IMR-90 (cell line): ENCODE results near the gene TEF. TPM values are rescaled to one million over a fixed set of nuclear protein-coding genes. Genes with fewer than 3 reads are reported as not detected.

Experiments used
- ATAC-seq: fragments of 200-7000 bp; cut with Tn5 transposase; 2 replicates; pipeline ENCODE4 v1.9.1; 2020; ENCODE audit warnings: low read depth, mild to moderate bottlenecking, moderate library complexity
- BruUV-seq: library from RNA; stranded (reverse); fragments of 400-500 nt; replicated peaks from 2 replicates; lab custom pipeline; 2021; lab: Mats Ljungman, UMichigan
- CTCF ChIA-PET: fragments of 300-600 bp; formaldehyde crosslinking; extraction: SDS; loops from one replicate; lab custom pipeline; 2021; ENCODE audit warnings: antibody characterized with exemption; lab: Yijun Ruan, JAX
- POLR2A ChIA-PET: fragments of 300-600 bp; sonication (Branson Sonifier 250); formaldehyde crosslinking; loops from one replicate; lab custom pipeline; 2022; ENCODE audit warnings: antibody characterized with exemption; ENCODE audit not compliant: unreplicated experiment; lab: Charles Lee
- DNase-seq: peaks from one replicate; pipeline ENCODE4 v3.0.0; 2013
- H2AFZ ChIP-seq: replicated peaks from 2 replicates; pipeline ENCODE3; 2013; ENCODE audit warnings: low read length, mild to moderate bottlenecking; ENCODE audit not compliant: poor library complexity
- H2AK5ac ChIP-seq: 2 replicates; pipeline ENCODE4 v1.6.1; 2013; ENCODE audit warnings: low read depth, low read length, inconsistent platforms
- H2AK9ac ChIP-seq: replicated peaks from 2 replicates; pipeline ENCODE3; 2013; ENCODE audit warnings: mild to moderate bottlenecking, low read depth, low read length, moderate library complexity; ENCODE audit not compliant: poor library complexity
- H2BK120ac ChIP-seq: 2 replicates; pipeline ENCODE4 v1.6.1; 2013; ENCODE audit warnings: low read depth, low read length, inconsistent platforms
- H2BK15ac ChIP-seq: 3 replicates; pipeline ENCODE4 v1.6.1; 2013; ENCODE audit warnings: low read depth, low read length, inconsistent platforms
- H2BK20ac ChIP-seq: 2 replicates; pipeline ENCODE4 v1.6.1; 2013; ENCODE audit warnings: low read depth, mild to moderate bottlenecking, inconsistent platforms, low read length, moderate library complexity
- H2BK5ac ChIP-seq: 2 replicates; pipeline ENCODE4 v1.6.1; 2013; ENCODE audit warnings: mild to moderate bottlenecking, low read depth, low read length, inconsistent platforms; ENCODE audit not compliant: poor library complexity, severe bottlenecking
- H3K14ac ChIP-seq: replicated peaks from 2 replicates; pipeline ENCODE4 v1.6.1; 2013; ENCODE audit warnings: low read depth, low read length, inconsistent platforms
- H3K18ac ChIP-seq: 2 replicates; pipeline ENCODE4 v1.6.1; 2013; ENCODE audit warnings: low read depth, low read length, control low read depth
- H3K23ac ChIP-seq: 2 replicates; pipeline ENCODE4 v1.6.1; 2013; ENCODE audit warnings: low read depth, low read length, inconsistent platforms
- H3K27ac ChIP-seq: 2 replicates; pipeline ENCODE4 v1.5.1; 2013; ENCODE audit warnings: mild to moderate bottlenecking, control low read depth, low read length; ENCODE audit not compliant: insufficient read depth
- H3K27me3 ChIP-seq: 2 replicates; pipeline ENCODE4 v1.6.1; 2013; ENCODE audit warnings: low read length; ENCODE audit not compliant: control insufficient read depth, insufficient read depth
- H3K36me3 ChIP-seq: 2 replicates; pipeline ENCODE4 v1.6.1; 2013; ENCODE audit warnings: low read length, mixed read lengths; ENCODE audit not compliant: control insufficient read depth, insufficient read depth
- H3K4ac ChIP-seq: 2 replicates; pipeline ENCODE4 v1.6.1; 2013; ENCODE audit warnings: low read depth, low read length, inconsistent platforms
- H3K4me1 ChIP-seq: 2 replicates; pipeline ENCODE4 v1.6.1; 2013; ENCODE audit warnings: low read length, mixed read lengths; ENCODE audit not compliant: control insufficient read depth, insufficient read depth
- H3K4me2 ChIP-seq: 2 replicates; pipeline ENCODE4 v1.6.1; 2013; ENCODE audit warnings: low read depth, mild to moderate bottlenecking, control low read depth, low read length, moderate library complexity
- H3K4me3 ChIP-seq: 2 replicates; pipeline ENCODE4 v1.5.1; 2013; ENCODE audit warnings: low read depth, mild to moderate bottlenecking, control low read depth, low read length, moderate library complexity; ENCODE audit not compliant: insufficient read depth
- H3K56ac ChIP-seq: 2 replicates; pipeline ENCODE4 v1.6.1; 2013; ENCODE audit warnings: low read length, inconsistent platforms; ENCODE audit not compliant: insufficient read depth; ENCODE audit errors: extremely low read depth
- H3K79me1 ChIP-seq, 2 experiments: 2 replicates each; pipeline ENCODE4 v1.6.1; 2013; ENCODE audit warnings: low read length in 2 of 2, inconsistent platforms in 1 of 2, low read depth in 1 of 2
- H3K9ac ChIP-seq: 2 replicates; pipeline ENCODE4 v1.6.1; 2013; ENCODE audit warnings: low read depth, low read length, control low read depth
- H3K9me1 ChIP-seq: 2 replicates; pipeline ENCODE4 v1.6.1; 2013; ENCODE audit warnings: low read length, inconsistent platforms; ENCODE audit not compliant: insufficient read depth
- H3K9me3 ChIP-seq: 2 replicates; pipeline ENCODE4 v1.6.1; 2013; ENCODE audit warnings: low read length; ENCODE audit not compliant: control insufficient read depth, insufficient read depth
- H4K20me1 ChIP-seq: 2 replicates; pipeline ENCODE4 v1.6.1; 2013; ENCODE audit warnings: low read length, inconsistent platforms; ENCODE audit not compliant: insufficient read depth
- H4K5ac ChIP-seq: 2 replicates; pipeline ENCODE4 v1.6.1; 2013; ENCODE audit warnings: mild to moderate bottlenecking, low read depth, low read length, control low read depth
- H4K8ac ChIP-seq, 2 experiments: 2 replicates each; pipeline ENCODE4 v1.6.1; 2013; ENCODE audit warnings: low read depth in 2 of 2, low read length in 2 of 2, control low read depth in 1 of 2, inconsistent platforms in 1 of 2
- H4K91ac ChIP-seq: 2 replicates; pipeline ENCODE4 v1.6.1; 2013; ENCODE audit warnings: low read depth, low read length, inconsistent platforms; ENCODE audit not compliant: insufficient read depth
- BHLHE40 ChIP-seq: fragments of 150-350 bp; IDR thresholded peaks from 2 replicates; pipeline ENCODE4 v1.6.1; 2016; ENCODE audit warnings: mild to moderate bottlenecking, low read depth, low read length
- CEBPB ChIP-seq: IDR thresholded peaks from 2 replicates; pipeline ENCODE4 v1.6.1; 2012; ENCODE audit warnings: low read depth, low read length, improper control_type of control experiment
- FOS ChIP-seq: fragments of 150-350 bp; IDR thresholded peaks from 2 replicates; pipeline ENCODE4 v1.6.1; 2016; ENCODE audit warnings: low read depth, low read length
- MXI1 ChIP-seq: IDR thresholded peaks from 2 replicates; pipeline ENCODE4 v1.6.1; 2012; ENCODE audit warnings: low read depth, mild to moderate bottlenecking, low read length, moderate library complexity, borderline replicate concordance
- NFE2L2 ChIP-seq: fragments of 150-350 bp; IDR thresholded peaks from 2 replicates; pipeline ENCODE4 v1.6.1; 2016; ENCODE audit warnings: low read depth, mild to moderate bottlenecking, low read length
- RCOR1 ChIP-seq: IDR thresholded peaks from 2 replicates; pipeline ENCODE4 v1.6.1; 2012; ENCODE audit warnings: mild to moderate bottlenecking, low read length, improper control_type of control experiment; ENCODE audit not compliant: insufficient replicate concordance
- SMC3 ChIP-seq: fragments of 150-350 bp; IDR thresholded peaks from 2 replicates; pipeline ENCODE4 v1.6.1; 2016; ENCODE audit warnings: low read depth, mild to moderate bottlenecking, antibody characterized with exemption, low read length, moderate library complexity
- WGBS, 2 experiments: methylation state at CpG; one replicate each; pipeline versions ENCODE4 v1.1.5 to v1.1.7; 2013; ENCODE audit warnings: missing lambda C conversion rate in 2 of 2; ENCODE audit not compliant: insufficient read length in 1 of 2; ENCODE audit errors: extremely low coverage in 2 of 2; 5-methylcytosine and 5-hydroxymethylcytosine counted together
- dilution Hi-C: fragments of 300-500 bp; cut with HindIII; formaldehyde crosslinking; loops from one replicate; pipeline ENCODE4 v1.14.3; 2018; ENCODE audit warnings: low sequenced_read_pairs; ENCODE audit not compliant: unreplicated experiment
- in situ Hi-C: fragments of 300-500 bp; cut with MboI; formaldehyde crosslinking; loops from 3 replicates; pipeline ENCODE4 v1.14.3; 2019; ENCODE audit warnings: low sequenced_read_pairs, inconsistent platforms, mixed read lengths
- intact Hi-C: fragments of 100-400 bp; cut with micrococcal nuclease; formaldehyde crosslinking; loops from 2 replicates; pipeline ENCODE4 v1.10.0; 2022
- polyA plus RNA-seq, 3 experiments: library from polyadenylated mRNA; depleted of rRNA; stranded (reverse); fragments of >200 nt; gene quantifications; 2 replicates each; pipeline ENCODE4 v1.2.3, GENCODE V29; 2012; ENCODE audit warnings: low replicate concordance in 1 of 3
- total RNA-seq: library from RNA; depleted of rRNA; stranded (reverse); fragments of >200 nt; gene quantifications from 2 replicates; pipeline ENCODE4 v1.2.3, GENCODE V29; 2012
- TF ChIP-seq, protein P1 (sequence below): conservative IDR thresholded peaks from 2 replicates; pipeline ENCODE4 v1.5.1; 2012; ENCODE audit warnings: mild to moderate bottlenecking, low read depth, low read length, improper control_type of control experiment
- TF ChIP-seq, protein P2 (sequence below): fragments of 150-350 bp; IDR thresholded peaks from 2 replicates; pipeline ENCODE4 v1.6.1; 2017; ENCODE audit warnings: mild to moderate bottlenecking, antibody characterized with exemption, low read length, low read depth
- TF ChIP-seq, protein P3 (sequence below): fragments of 150-350 bp; IDR thresholded peaks from 2 replicates; pipeline ENCODE4 v1.6.1; 2016; ENCODE audit warnings: low read depth, mild to moderate bottlenecking, low read length, moderate library complexity, borderline replicate concordance

TEF gene
- total and polyA plus RNA-seq, 2 of the 4 experiments (the other 2 are of a cell fraction) = 5.6 to 11.6 TPM

DNA sequence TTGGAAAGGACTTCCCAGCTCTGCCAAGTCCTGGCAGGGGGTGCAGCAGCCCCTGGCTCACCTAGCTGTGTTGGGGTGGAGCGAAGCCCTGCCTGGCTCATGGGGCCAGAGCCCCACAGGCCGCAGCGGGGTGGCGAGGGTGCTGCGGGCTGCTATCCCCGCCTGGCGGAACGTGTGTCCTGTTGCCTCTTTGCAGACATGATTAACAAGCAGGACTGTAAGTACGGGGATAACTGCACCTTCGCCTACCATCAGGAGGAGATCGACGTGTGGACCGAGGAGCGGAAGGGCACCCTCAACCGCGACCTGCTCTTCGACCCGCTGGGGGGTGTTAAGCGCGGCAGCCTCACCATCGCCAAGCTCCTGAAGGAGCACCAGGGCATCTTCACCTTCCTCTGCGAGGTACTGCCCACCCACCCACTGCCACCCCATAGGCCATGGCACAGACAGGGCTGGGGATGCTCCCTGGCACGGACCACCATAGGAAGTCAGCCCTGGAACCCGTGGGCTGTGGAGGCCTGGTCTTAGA lies 35.9 kb upstream of the TEF start:
- ATAC-seq (no peak), DNase-seq (no peak)
- H4K20me1 ChIP-seq = no peaks in the 10 kb centered on the region; the same call in 1 of the 2 replicates
- dilution Hi-C loops = no loop called here
- TF ChIP-seq, protein P1, sequence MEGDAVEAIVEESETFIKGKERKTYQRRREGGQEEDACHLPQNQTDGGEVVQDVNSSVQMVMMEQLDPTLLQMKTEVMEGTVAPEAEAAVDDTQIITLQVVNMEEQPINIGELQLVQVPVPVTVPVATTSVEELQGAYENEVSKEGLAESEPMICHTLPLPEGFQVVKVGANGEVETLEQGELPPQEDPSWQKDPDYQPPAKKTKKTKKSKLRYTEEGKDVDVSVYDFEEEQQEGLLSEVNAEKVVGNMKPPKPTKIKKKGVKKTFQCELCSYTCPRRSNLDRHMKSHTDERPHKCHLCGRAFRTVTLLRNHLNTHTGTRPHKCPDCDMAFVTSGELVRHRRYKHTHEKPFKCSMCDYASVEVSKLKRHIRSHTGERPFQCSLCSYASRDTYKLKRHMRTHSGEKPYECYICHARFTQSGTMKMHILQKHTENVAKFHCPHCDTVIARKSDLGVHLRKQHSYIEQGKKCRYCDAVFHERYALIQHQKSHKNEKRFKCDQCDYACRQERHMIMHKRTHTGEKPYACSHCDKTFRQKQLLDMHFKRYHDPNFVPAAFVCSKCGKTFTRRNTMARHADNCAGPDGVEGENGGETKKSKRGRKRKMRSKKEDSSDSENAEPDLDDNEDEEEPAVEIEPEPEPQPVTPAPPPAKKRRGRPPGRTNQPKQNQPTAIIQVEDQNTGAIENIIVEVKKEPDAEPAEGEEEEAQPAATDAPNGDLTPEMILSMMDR = no peak
- TF ChIP-seq RCOR1 = no peak
- no peak for TF ChIP-seq NFE2L2
- TF ChIP-seq, protein P2, sequence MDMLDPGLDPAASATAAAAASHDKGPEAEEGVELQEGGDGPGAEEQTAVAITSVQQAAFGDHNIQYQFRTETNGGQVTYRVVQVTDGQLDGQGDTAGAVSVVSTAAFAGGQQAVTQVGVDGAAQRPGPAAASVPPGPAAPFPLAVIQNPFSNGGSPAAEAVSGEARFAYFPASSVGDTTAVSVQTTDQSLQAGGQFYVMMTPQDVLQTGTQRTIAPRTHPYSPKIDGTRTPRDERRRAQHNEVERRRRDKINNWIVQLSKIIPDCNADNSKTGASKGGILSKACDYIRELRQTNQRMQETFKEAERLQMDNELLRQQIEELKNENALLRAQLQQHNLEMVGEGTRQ = no peak
- no peak for TF ChIP-seq CEBPB
- no peak for TF ChIP-seq SMC3
- TF ChIP-seq MXI1 = no peak
- TF ChIP-seq, protein P3, sequence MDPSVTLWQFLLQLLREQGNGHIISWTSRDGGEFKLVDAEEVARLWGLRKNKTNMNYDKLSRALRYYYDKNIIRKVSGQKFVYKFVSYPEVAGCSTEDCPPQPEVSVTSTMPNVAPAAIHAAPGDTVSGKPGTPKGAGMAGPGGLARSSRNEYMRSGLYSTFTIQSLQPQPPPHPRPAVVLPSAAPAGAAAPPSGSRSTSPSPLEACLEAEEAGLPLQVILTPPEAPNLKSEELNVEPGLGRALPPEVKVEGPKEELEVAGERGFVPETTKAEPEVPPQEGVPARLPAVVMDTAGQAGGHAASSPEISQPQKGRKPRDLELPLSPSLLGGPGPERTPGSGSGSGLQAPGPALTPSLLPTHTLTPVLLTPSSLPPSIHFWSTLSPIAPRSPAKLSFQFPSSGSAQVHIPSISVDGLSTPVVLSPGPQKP = no peak
- no peak for TF ChIP-seq BHLHE40
- no peak for TF ChIP-seq FOS
- peaks cover 86% of the 10 kb centered on the region for H3K36me3 ChIP-seq
- H3K18ac ChIP-seq = no peak overlapping the region
- H3K4me2 ChIP-seq = no peak overlapping the region
- H2AK5ac ChIP-seq = no peak overlapping the region
- no peak overlapping the region for H4K5ac ChIP-seq
- H3K56ac ChIP-seq = no peak overlapping the region
- no peak overlapping the region for H4K8ac ChIP-seq
- H3K27me3 ChIP-seq = no peaks in the 10 kb centered on the region
- ChIA-PET CTCF (no interaction called here), POLR2A (no interaction called here)
- no peak overlapping the region for H2AFZ ChIP-seq
- no peak overlapping the region for H2BK120ac ChIP-seq
- H3K9me3 ChIP-seq = no peaks in the 10 kb centered on the region
- no peaks in the 10 kb centered on the region for H3K4me1 ChIP-seq
- H2AK9ac ChIP-seq = no peak overlapping the region
- no peak overlapping the region for H3K14ac ChIP-seq
- intact Hi-C loops = no loop called here
- peaks cover 22 to 55% of the 10 kb centered on the region in 2 experiments for H3K79me1 ChIP-seq
- H2BK15ac ChIP-seq = no peak overlapping the region
- no peak overlapping the region for H3K4me3 ChIP-seq
- no peak overlapping the region for H2BK5ac ChIP-seq
- no peak overlapping the region for H3K9ac ChIP-seq
- 96% methylated on average over 14 of the region's 24 CpGs; no CpG with 5 or more reads in 1 of the 2 experiments for WGBS, 2 experiments
- no peak overlapping the region for H3K27ac ChIP-seq
- no peak overlapping the region for H3K4ac ChIP-seq
- in situ Hi-C loops = no loop called here
- no peak overlapping the region for H4K91ac ChIP-seq
- H2BK20ac ChIP-seq = no peak overlapping the region
- peaks cover 6% of the 10 kb centered on the region; the same call in 1 of the 2 replicates for H3K9me1 ChIP-seq
- no peak overlapping the region for H3K23ac ChIP-seq
- no TSS peak for BruUV-seq
